HepG2 (cell line): ENCODE measurements around the gene GTF2H2. TPM values are rescaled to one million over a fixed set of nuclear protein-coding genes. Genes with fewer than 3 reads are reported as not detected.
"Not testable (repeated sequence)": the region's sequence is repeated elsewhere in the genome, so short reads cannot be mapped to it uniquely, and the experiment has no call there.

Experiments
- ATAC-seq: fragments of 200-7000 bp; cut with Tn5 transposase; 3 replicates; pipeline ENCODE4 v1.9.1; 2020; ENCODE audit warnings: mild to moderate bottlenecking, moderate library complexity
- BruUV-seq: library from RNA; stranded (reverse); fragments of 400-500 nt; replicated peaks from 2 replicates; lab custom pipeline; 2021; lab: Mats Ljungman, UMichigan
- CTCF ChIA-PET: fragments of 300-600 bp; formaldehyde crosslinking; extraction: SDS; loops from one replicate; lab custom pipeline; 2021; ENCODE audit warnings: low total read pairs, inconsistent platforms, low intra/inter-chr PET ratio; lab: Yijun Ruan, JAX
- POLR2A ChIA-PET: fragments of 350-600 bp; sonication (Branson Sonifier 250); formaldehyde crosslinking; loops from one replicate; lab custom pipeline; 2020; ENCODE audit warnings: antibody characterized with exemption, inconsistent platforms; lab: Yijun Ruan, JAX
- DNase-seq: peaks from one replicate; pipeline ENCODE4 v3.0.0-alpha.2; 2015; ENCODE audit warnings: low spot score
- FAIRE-seq: peaks from 3 replicates; lab custom pipeline; 2011; peaks lifted over from hg19 to GRCh38; lab: Jason Lieb, UNC
- H2AFZ ChIP-seq: one replicate; pipeline ENCODE4 v1.6.1; 2011; ENCODE audit warnings: low read length, inconsistent platforms
- H3K27ac ChIP-seq: fragments of 300-600 bp; 3 replicates; pipeline ENCODE4 v1.8.0; 2011; ENCODE audit warnings: mixed run types, mild to moderate bottlenecking, mixed read lengths, low read length, inconsistent platforms; ENCODE audit not compliant: insufficient read depth; ENCODE audit errors: extremely low read length
- H3K27me3 ChIP-seq, 2 experiments: fragments of 200-600 bp in 1 of 2; 2 replicates in 1 of 2; 3 replicates in 1 of 2; pipeline versions ENCODE4 v1.6.0 to v1.8.0; 2011; ENCODE audit warnings: low read length in 2 of 2, mild to moderate bottlenecking in 2 of 2, moderate library complexity in 2 of 2, inconsistent platforms in 1 of 2; ENCODE audit not compliant: insufficient read depth in 2 of 2, control insufficient read depth in 1 of 2
- H3K36me3 ChIP-seq, 2 experiments: fragments of 200-600 bp in 1 of 2; replicated peaks in 1 of 2; 2 replicates in 1 of 2; 3 replicates in 1 of 2; pipeline versions ENCODE4 v1.5.1 to v1.8.0; 2011; ENCODE audit warnings: low read length in 2 of 2, inconsistent platforms in 1 of 2; ENCODE audit not compliant: insufficient read depth in 2 of 2, control insufficient read depth in 1 of 2
- H3K4me1 ChIP-seq: 2 replicates; pipeline ENCODE4 v1.5.1; 2012; ENCODE audit warnings: low read length, inconsistent platforms; ENCODE audit not compliant: insufficient read depth
- H3K4me2 ChIP-seq: 2 replicates; pipeline ENCODE4 v1.6.0; 2011; ENCODE audit warnings: low read depth, low read length, inconsistent platforms
- H3K4me3 ChIP-seq, 3 experiments: fragments of 200-600 bp in 1 of 3; sonication (generic), shearing (Covaris generic) in 1 of 3; replicated peaks in 1 of 3; 2 replicates each; pipeline ENCODE4 v1.5.1; 2011 to 2016; ENCODE audit warnings: low read length in 3 of 3, inconsistent platforms in 2 of 3, low read depth in 2 of 3, mild to moderate bottlenecking in 2 of 3, control low read depth in 1 of 3, mixed read lengths in 1 of 3; ENCODE audit not compliant: insufficient read depth in 1 of 3
- H3K79me2 ChIP-seq: one replicate; pipeline ENCODE4 v1.6.1; 2011; ENCODE audit warnings: low read length, inconsistent platforms; ENCODE audit not compliant: insufficient read depth
- H3K9ac ChIP-seq: 2 replicates; pipeline ENCODE4 v1.6.0; 2011; ENCODE audit warnings: mild to moderate bottlenecking, low read depth, low read length, inconsistent platforms; ENCODE audit not compliant: insufficient read depth
- H3K9me3 ChIP-seq: 2 replicates; pipeline ENCODE4 v1.5.1; 2012; ENCODE audit warnings: mild to moderate bottlenecking, low read length
- H4K20me1 ChIP-seq: 2 replicates; pipeline ENCODE4 v1.6.0; 2011; ENCODE audit warnings: inconsistent platforms, mild to moderate bottlenecking, low read length, moderate library complexity; ENCODE audit not compliant: insufficient read depth
- WGBS: methylation state at CpG from one replicate; pipeline ENCODE4 v1.1.6; 2017; ENCODE audit warnings: low lambda C conversion rate; 5-methylcytosine and 5-hydroxymethylcytosine counted together
- in situ Hi-C: cut with HindIII; loops from 2 replicates; pipeline ENCODE4 v1.10.0; 2017; ENCODE audit warnings: low pct_unique_long_range_greater_than_20kb; ENCODE audit not compliant: extremely low pct_ligation_motif_present
- intact Hi-C: fragments of 100-400 bp; cut with micrococcal nuclease; formaldehyde crosslinking; loops from one replicate; pipeline ENCODE4 v1.10.0; 2022; ENCODE audit not compliant: unreplicated experiment
- polyA plus RNA-seq, 8 experiments: library from polyadenylated mRNA; depleted of rRNA in 3 of 8; stranded (reverse) in 7 of 8; unstranded in 1 of 8; fragments of >200 nt; fragmentation: Illumina TruSeq in 4 of 8; extraction: Trizol in 4 of 8; gene quantifications; 2 replicates each; pipeline versions ENCODE4 v1.2.1 to v1.2.3, GENCODE V29; 2011 to 2016; ENCODE audit warnings: low read depth in 4 of 8, missing spikeins in 1 of 8, mixed read lengths in 1 of 8; ENCODE audit not compliant: insufficient read depth in 1 of 8
- total RNA-seq, 5 experiments: library from RNA; depleted of rRNA; stranded (reverse); fragments of >200 nt; fragmentation: Illumina TruSeq; extraction: Trizol; gene quantifications; 2 replicates each; pipeline ENCODE4 v1.2.3, GENCODE V29; 2016; ENCODE audit warnings: low read depth in 1 of 5

Gene GTF2H2
- total and polyA plus RNA-seq, 2 of the 13 experiments (the other 11 are each of a cell fraction or from before 2014, with no cell fraction given) = 14.5 to 38.1 TPM

- in situ Hi-C loops = not testable (repeated sequence)
- peak; percentile 42 for FAIRE-seq
These were observed 14.9 kb upstream of the GTF2H2 start for GRCh38 chr5:71082340-71082739.

DNA sequence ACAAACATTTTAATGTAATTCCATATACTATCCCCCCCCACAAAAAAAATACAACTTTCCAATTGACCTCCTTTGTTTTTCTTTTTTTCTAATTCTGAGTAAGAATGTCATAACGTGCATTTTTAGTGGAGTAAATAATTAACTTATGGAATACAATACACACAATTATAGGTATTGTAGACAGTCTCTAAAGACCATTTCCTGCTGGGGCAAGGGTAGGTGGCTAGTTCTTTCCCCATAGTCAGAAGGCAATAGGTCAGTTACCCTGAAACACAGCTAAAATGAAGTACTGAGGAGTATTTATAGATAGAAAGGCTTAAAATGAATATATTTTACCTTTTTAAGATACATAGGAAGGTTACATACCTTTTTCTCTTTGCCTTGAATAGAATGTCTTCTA, 6.2 kb downstream of the GTF2H2 start:
- peak; percentile 54; the same call in 1 of the 3 replicates for ATAC-seq
- H3K4me1 ChIP-seq, CTCF ChIA-PET, POLR2A ChIA-PET, H2AFZ ChIP-seq, H3K27me3 ChIP-seq, H3K9ac ChIP-seq, BruUV-seq, FAIRE-seq, intact Hi-C loops, H3K9me3 ChIP-seq, H3K27ac ChIP-seq, H3K4me3 ChIP-seq, in situ Hi-C loops, H4K20me1 ChIP-seq, DNase-seq, H3K79me2 ChIP-seq, H3K36me3 ChIP-seq, H3K4me2 ChIP-seq: not testable (repeated sequence)
- WGBS = 50% methylated on average over 1 of the region's 1 CpG

More at GRCh38 chr5:71082340-71082739, 14.9 kb upstream of the GTF2H2 start:
- intact Hi-C loops, H3K9ac ChIP-seq, H3K27me3 ChIP-seq, H4K20me1 ChIP-seq, BruUV-seq, CTCF ChIA-PET, H3K27ac ChIP-seq, H3K9me3 ChIP-seq, POLR2A ChIA-PET, H3K36me3 ChIP-seq, H2AFZ ChIP-seq, DNase-seq, H3K4me3 ChIP-seq, H3K4me1 ChIP-seq, ATAC-seq, H3K79me2 ChIP-seq, H3K4me2 ChIP-seq: not testable (repeated sequence)
- WGBS = no CpG with 5 or more reads among the region's 2 CpGs

GRCh38 chr5:71059426-71059825, 8.1 kb downstream of the GTF2H2 start:
- H3K4me2 ChIP-seq, H3K79me2 ChIP-seq, H2AFZ ChIP-seq, POLR2A ChIA-PET, H3K27me3 ChIP-seq, in situ Hi-C loops, FAIRE-seq, BruUV-seq, H4K20me1 ChIP-seq, DNase-seq, H3K36me3 ChIP-seq, intact Hi-C loops, H3K4me3 ChIP-seq, H3K9ac ChIP-seq, CTCF ChIA-PET, H3K4me1 ChIP-seq, H3K27ac ChIP-seq, H3K9me3 ChIP-seq: not testable (repeated sequence)
- WGBS = no CpG with 5 or more reads among the region's 3 CpGs
- ATAC-seq = peak; percentile 89

DNA sequence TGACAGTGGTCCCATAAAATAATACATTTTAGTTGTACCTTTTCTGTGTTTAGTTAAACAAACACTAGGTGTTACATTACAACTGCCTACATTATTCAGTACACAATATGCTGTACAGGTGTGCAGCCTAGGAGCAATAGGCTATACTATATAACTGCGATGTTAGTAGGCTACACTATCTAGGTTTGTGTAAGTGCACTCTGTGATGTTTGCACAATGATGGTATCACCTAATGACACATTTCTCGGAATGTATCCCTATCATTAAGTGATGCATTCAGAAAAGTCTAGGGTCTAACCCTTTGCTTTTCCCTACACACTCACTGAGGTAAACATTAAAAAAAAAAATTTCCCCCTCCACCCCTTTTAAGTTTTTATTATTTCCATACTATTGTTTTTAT, 22.7 kb downstream of the GTF2H2 start:
- CTCF ChIA-PET, H3K4me3 ChIP-seq, H3K4me2 ChIP-seq, H3K79me2 ChIP-seq, H3K9ac ChIP-seq, ATAC-seq, H4K20me1 ChIP-seq, H2AFZ ChIP-seq, FAIRE-seq, H3K9me3 ChIP-seq, POLR2A ChIA-PET, H3K4me1 ChIP-seq, H3K36me3 ChIP-seq, H3K27me3 ChIP-seq, DNase-seq, H3K27ac ChIP-seq, in situ Hi-C loops, intact Hi-C loops: not testable (repeated sequence)
- 93% methylated on average over 2 of the region's 2 CpGs for WGBS
- TSS peak; percentile 59 for BruUV-seq
